ENCODE measurements around the gene COG5.
"Not testable (repeated sequence)": the region's sequence is repeated elsewhere in the genome, so short reads cannot be mapped to it uniquely, and the experiment has no call there.

Gene COG5

GRCh38 chr7:107258737-107259136 lies 305.0 kb downstream of the COG5 start:
- DNase-seq, result no peak

- no peak for DNase-seq
Observed at GRCh38 chr7:107255602-107256001, 308.1 kb downstream of the COG5 start.

DNA sequence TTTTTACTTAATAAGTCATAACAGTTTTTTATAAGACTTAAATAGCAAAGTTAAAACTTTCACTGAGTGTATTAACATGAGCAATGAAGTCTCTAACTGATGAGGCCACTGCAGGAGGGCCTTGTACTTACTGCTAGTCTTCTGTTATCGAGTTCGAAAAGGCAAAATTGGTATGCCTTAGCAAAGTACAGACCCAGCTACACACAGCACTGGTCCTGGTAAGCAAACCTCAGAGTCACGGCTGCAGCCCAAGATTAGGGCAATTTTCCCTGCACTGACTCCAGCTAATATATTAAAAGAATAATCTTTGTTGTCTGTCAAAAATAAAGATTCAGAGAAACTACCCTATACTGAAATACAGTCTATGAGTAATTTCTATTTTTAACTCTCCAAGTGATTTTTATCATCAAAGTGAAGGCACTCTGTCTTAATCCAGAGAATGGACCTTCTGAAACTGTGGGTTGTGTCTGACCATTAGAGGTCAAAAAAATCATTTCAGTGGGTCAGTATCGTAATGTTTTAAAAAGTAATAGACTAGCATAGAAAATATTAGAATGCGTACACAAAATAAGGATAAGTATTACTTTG lies 309.2 kb downstream of the COG5 start:
- DNase-seq, result no peak

DNA sequence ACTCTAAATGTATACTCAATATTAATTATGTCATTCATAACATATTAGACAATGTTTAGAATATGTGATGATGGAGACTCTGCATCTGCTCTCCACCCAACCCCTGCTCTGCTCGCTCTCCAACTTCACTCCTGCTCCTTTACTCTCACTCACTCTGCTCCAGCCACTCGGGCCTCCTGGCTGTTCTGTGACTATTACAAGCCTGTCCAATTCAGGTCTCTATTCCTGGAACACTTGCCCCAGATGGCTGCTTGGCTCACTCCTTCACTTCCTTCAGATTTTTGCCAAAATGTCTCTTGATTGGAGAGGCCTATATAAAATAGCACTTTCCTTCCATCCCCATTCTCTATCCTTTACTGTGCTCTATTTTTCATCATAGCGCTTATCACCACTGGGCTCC lies 310.1 kb downstream of the COG5 start:
- no peak for DNase-seq

DNA sequence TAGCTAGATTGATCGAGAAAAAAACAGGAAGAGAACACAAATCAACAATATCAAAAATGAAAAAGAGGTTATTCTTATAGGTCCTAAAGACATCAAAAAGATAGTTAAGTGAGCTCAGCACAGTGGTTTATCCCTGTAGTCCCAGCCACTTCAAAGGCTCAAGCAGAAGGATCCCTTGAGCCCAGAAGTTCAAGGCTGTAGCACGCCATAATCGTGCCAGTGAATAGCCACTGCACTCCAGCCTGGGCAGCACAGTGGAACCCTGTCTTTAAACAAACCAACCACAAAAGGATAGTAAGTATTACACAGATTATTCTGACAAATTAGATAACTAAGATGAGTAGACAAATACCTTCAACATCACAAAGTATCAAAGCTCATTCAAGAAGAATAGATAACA lies 311.8 kb downstream of the COG5 start:
- no peak for DNase-seq

GRCh38 chr7:107248551-107249316 lies 315.0 kb downstream of the COG5 start:
- no peak for DNase-seq

- not testable (repeated sequence) for DNase-seq
Observed at GRCh38 chr7:107246836-107247235, 316.9 kb downstream of the COG5 start.

- no peak for DNase-seq
Observed at GRCh38 chr7:107244613-107245012, 319.1 kb downstream of the COG5 start.

- DNase-seq, result no peak
Observed at GRCh38 chr7:107242267-107242666, 321.5 kb downstream of the COG5 start.

GRCh38 chr7:107237451-107237850 lies 326.3 kb downstream of the COG5 start:
- DNase-seq, result no peak

DNA sequence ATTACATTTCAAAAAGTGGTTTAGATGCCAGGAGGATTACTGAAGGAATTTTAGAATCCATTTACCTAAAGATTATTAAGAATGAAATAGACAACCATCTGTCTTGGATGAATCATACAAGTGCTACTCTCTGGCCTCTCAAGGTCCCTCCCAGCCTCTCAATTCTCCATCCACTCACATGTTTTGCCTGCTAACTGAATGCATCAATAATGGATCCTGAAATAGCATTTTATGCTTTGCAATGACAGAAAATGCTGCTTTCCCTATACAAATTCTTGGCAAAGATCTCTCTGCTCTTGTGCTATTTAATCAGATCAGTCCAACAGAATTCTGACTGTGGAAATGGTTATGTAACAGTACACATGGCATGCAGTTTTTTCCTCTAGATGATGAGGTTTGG lies 326.9 kb downstream of the COG5 start:
- DNase-seq, result no peak

DNA sequence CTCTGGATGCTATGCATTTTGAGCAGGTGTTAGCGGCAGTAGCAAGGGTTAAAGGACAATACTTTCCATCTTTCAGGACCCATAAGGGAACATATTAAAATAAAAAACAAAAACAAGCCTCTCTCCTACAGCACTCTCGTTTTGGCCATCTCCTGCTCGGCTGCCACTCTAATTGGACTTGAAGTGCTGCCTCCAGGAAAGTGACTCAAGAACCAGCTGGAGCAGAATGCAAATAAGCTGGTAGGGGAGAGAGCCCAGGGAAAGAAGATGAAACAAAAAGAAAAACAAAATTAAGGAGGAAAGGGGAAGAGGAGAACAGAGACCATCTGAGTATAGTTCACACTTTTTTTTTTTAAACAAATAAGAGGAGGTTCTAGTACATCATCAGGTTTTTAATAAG lies 329.3 kb downstream of the COG5 start:
- no peak for DNase-seq

DNA sequence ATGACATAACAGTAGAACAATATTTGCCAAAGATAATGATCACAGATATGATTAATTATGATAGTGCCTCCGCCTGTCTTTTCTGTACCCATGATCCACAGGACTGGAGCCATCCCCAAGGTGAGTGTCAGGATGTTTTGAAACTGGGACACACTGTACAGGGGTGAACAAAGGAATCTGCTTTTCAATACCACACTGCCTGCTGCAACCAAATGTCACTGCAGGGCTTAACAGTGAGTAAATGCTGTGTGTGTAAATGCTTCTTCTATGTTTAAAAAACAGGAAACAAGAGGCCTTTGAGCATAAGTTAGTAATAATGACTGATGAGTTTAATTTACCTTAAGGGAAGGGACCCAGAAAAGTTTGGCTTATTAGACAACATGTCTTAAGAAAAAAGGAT lies 329.7 kb downstream of the COG5 start:
- no peak for DNase-seq

DNA sequence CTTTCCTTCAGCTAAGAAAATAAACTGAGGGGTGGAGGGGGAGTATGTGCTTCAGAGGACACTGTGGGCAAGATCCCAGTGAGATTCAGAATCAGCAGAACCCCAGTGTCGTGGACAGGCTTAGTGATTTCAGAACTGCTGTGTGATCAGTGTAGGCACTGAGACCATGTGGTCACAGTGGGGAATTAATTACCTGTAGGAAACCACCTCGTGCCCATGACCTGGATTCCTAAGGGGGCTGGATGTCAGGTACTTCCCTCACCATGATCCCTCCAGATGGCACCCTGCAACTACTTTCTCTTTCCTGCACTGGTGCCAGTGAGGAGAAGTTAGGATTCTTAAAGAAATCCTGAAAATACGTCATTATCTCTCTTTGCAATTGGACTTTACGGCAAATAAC lies 330.5 kb downstream of the COG5 start:
- no peak for DNase-seq

- DNase-seq, result peak; percentile 8
Observed at GRCh38 chr7:107232568-107233090, 331.1 kb downstream of the COG5 start.

DNA sequence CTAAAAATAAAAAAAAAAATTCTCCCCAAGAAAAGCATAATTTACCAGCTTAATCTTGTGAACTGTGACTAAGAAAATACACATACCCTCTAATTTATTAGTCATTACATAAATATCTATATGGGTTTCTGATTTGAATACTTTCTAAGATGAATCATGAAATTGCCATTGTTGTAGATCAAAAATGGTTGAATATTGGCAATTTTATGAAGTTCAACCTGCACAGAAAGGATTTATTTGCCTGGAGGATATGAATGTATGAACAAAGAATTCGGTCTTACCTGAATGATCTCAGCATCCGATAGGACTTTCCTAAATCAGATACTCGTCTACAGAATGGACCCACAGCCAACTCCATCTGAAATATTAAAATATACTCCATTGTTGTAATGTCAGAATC lies 333.4 kb downstream of the COG5 start:
- DNase-seq, result no peak

- DNase-seq, result no peak
Observed at GRCh38 chr7:107228291-107228690, 335.4 kb downstream of the COG5 start.

GRCh38 chr7:107224374-107225223 lies 339.1 kb downstream of the COG5 start:
- no peak for DNase-seq

GRCh38 chr7:107220806-107221205 lies 342.9 kb downstream of the COG5 start:
- DNase-seq, result not testable (repeated sequence)

DNA sequence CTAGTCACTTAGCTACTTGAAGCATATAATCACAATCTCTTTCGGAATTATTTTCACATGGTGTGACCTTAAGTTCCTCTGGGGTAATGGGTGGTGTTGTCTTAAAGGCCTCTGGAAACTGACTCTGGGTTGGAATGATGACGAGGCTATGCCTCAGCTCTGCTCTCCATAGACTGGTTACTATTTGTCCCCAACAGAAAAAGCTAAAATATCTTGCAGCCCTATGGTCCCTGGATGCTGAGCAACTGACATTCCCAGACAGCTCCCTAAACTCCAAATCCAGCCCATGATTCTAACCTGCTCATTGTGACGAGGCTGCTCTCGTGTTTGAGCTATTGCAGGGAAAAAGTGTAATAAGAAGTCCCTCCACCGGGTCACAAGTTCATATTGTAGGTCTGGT lies 343.4 kb downstream of the COG5 start:
- DNase-seq, result no peak

GRCh38 chr7:107219563-107220244 lies 344.0 kb downstream of the COG5 start:
- no peak for DNase-seq

DNA sequence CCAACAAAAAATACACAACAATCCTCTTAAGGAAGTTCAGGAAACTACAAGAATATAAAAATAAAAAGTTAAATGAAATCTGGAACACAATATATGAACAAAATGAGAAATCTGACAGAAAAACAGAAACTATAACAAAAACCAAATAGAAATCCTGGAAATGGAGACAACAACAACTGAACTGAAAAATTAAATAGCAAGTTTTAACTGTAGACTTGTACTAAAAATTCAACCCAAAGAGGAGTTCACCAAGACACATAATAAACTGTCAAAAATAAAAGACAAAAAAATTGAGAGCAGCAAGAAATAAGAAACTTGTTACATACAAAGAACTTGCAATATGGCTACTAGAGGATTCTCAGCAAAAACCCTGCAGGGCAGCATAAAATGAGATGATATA lies 349.8 kb downstream of the COG5 start:
- DNase-seq, result no peak

GRCh38 chr7:107213193-107213788 lies 350.4 kb downstream of the COG5 start:
- no peak for DNase-seq
